K562 (cell line): ENCODE results near the gene TMPRSS9. TPM values are rescaled to one million over a fixed set of nuclear protein-coding genes. Genes with fewer than 3 reads are reported as not detected.

Experiments
- BCOR ChIP-seq: fragments of 450-650 bp; IDR thresholded peaks from 2 replicates; pipeline ENCODE4 v1.6.1; 2016
- FOXA1 ChIP-seq: fragments of 450-650 bp; IDR thresholded peaks from 2 replicates; pipeline ENCODE4 v1.6.1; 2016; ENCODE audit warnings: mild to moderate bottlenecking, borderline replicate concordance
- HIVEP1 ChIP-seq: fragments of 250-450 bp; sonication (Bioruptor Pico); IDR thresholded peaks from 2 replicates; pipeline ENCODE4 v1.4.0; 2020; ENCODE audit warnings: mild to moderate bottlenecking
- MAX ChIP-seq: sonication (generic); formaldehyde crosslinking; IDR thresholded peaks from 2 replicates; pipeline ENCODE4 v1.9.0; 2022; ENCODE audit warnings: mild to moderate bottlenecking, missing genetic modification reagents
- PHF8 ChIP-seq: fragments of 200-600 bp; sonication (generic); IDR thresholded peaks from 2 replicates; pipeline ENCODE4 v1.6.1; 2012; ENCODE audit warnings: mixed run types, mild to moderate bottlenecking, inconsistent platforms, low read length, moderate library complexity, borderline replicate concordance
- SIN3B ChIP-seq: fragments of 450-650 bp; IDR thresholded peaks from 2 replicates; pipeline ENCODE4 v1.6.1; 2017; ENCODE audit warnings: low read depth, mild to moderate bottlenecking, moderate library complexity
- SMARCC2 ChIP-seq: fragments of 450-650 bp; IDR thresholded peaks from 2 replicates; pipeline ENCODE4 v1.6.1; 2017; ENCODE audit warnings: antibody characterized with exemption, moderate library complexity, mild to moderate bottlenecking, low read depth
- TCF3 ChIP-seq: sonication (generic); formaldehyde crosslinking; IDR thresholded peaks from 2 replicates; pipeline ENCODE4 v1.4.0; 2020; ENCODE audit warnings: mild to moderate bottlenecking, missing genetic modification reagents
- ZFP30 ChIP-seq: fragments of 250-450 bp; sonication (Bioruptor Pico); IDR thresholded peaks from 2 replicates; pipeline ENCODE4 v1.8.0; 2022; ENCODE audit warnings: moderate library complexity, mild to moderate bottlenecking, inconsistent platforms, borderline replicate concordance
- ZFPM2 ChIP-seq: fragments of 250-450 bp; sonication (Bioruptor Pico); IDR thresholded peaks from 2 replicates; pipeline ENCODE4 v1.5.1; 2022; ENCODE audit warnings: mild to moderate bottlenecking
- ZNF77 ChIP-seq: fragments of 250-450 bp; sonication (Bioruptor Pico); IDR thresholded peaks from 2 replicates; pipeline ENCODE4 v1.5.0; 2020
- polyA plus RNA-seq, 8 experiments: library from polyadenylated mRNA; depleted of rRNA in 4 of 8; stranded (reverse) in 5 of 8; unstranded in 3 of 8; fragments of >200 nt; fragmentation: Nextera tagmentation in 2 of 8; fragmentation: Illumina TruSeq in 1 of 8; extraction: Ambion mirVana in 2 of 8; extraction: Trizol in 1 of 8; gene quantifications; 2 replicates each; pipeline versions ENCODE4 v1.2.1 to v1.2.3, GENCODE V29; 2011 to 2014; ENCODE audit warnings: inconsistent platforms in 1 of 8, missing spikeins in 1 of 8
- total RNA-seq, 7 experiments: library from RNA; depleted of rRNA in 6 of 7; stranded (reverse); fragments of >200 nt in 6 of 7; fragmentation: Illumina TruSeq in 2 of 7; extraction: Trizol in 2 of 7; gene quantifications; 2 replicates each; pipeline versions ENCODE4 v1.2.1 to v1.2.3, GENCODE V29; 2011 to 2021; ENCODE audit warnings: low replicate concordance in 1 of 7

The TMPRSS9 gene
- total and polyA plus RNA-seq, 9 of the 15 experiments (the other 6 are each of a cell fraction or from before 2014, with no cell fraction given): 0.01 to 0.03 TPM; not detected in 7

GRCh38 chr19:2382530-2383222 lies 22.6 kb downstream of the TMPRSS9 start (continued):
- TF ChIP-seq ZFP30 (no peak), ZFPM2 (CRISPR knock-in tag) (no peak), PHF8 (no peak), BCOR (peak; percentile 93), SMARCC2 (no peak), ZNF77 (CRISPR knock-in tag) (no peak), TCF3 (CRISPR knock-in tag) (no peak), FOXA1 (no peak), SIN3B (no peak), MAX (0 out of 2 replicates have a peak, but pooled peaks have one; percentile 32), HIVEP1 (no peak)
